Measurements from ENCODE around the gene HRNR. TPM values are rescaled to one million over a fixed set of nuclear protein-coding genes. Genes with fewer than 3 reads are reported as not detected.
A peak's percentile ranks its signal among the peaks of the same experiment; 100 is the strongest.
"Not testable (repeated sequence)": the region's sequence is repeated elsewhere in the genome, so short reads cannot be mapped to it uniquely, and the experiment has no call there.

Gene HRNR
- total RNA-seq, 3 donors from 2014 or later, result not detected

DNA sequence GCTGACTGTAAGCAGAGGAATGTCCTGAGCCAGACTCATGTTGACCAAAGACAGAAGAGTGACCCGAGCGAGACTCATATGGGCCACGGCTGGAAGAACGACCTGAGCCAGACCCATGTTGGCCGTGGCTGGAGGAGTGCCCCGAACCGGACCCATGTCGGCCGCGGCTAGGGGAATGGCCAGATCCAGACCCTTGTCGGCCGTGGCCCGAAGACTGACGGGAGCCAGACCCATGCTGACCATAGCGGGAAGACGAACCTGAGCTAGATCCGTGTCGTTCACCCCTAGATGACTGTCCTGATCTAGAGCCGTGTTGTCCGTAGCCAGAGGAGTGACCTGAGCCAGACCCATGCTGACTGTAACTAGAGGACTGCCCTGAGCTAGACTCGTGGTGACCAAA is 9.1 kb downstream of the HRNR start:
- not testable (repeated sequence) for H3K27me3 Mint-ChIP-seq (ENCODE audit: low read depth); DNase-seq; H3K9me3 Mint-ChIP-seq; ATAC-seq; H3K36me3 Mint-ChIP-seq (ENCODE audit: insufficient read depth); H3K4me3 Mint-ChIP-seq; H3K4me1 Mint-ChIP-seq (ENCODE audit: low read depth)

DNA sequence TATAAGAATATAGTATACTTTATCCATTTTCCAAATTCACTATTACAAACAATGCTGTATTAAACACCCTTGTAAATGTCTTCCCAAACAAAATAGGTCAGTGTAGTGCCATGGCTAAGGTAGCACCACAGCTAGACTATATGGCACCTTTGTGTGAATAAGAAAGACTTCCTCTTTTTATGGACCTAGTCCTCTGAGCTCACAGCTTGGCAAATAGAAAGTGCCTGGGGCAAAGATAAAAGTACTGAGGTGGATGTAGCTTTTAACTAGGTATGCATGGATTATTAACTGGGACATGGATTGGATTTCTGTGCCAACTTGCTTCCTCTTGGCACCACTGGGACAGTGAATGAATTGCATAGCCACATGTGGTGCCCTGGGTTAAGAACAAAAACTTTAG is 25.0 kb downstream of the HRNR start:
- no peaks in the 10 kb centered on the region for H3K36me3 Mint-ChIP-seq (ENCODE audit: insufficient read depth)
- H3K4me3 Mint-ChIP-seq, result no peak overlapping the region
- ATAC-seq (no peak), DNase-seq (no peak)
- peaks cover 11% of the 10 kb centered on the region for H3K27me3 Mint-ChIP-seq (ENCODE audit: low read depth)
- no peaks in the 10 kb centered on the region for H3K4me1 Mint-ChIP-seq (ENCODE audit: low read depth)
- H3K9me3 Mint-ChIP-seq, result no peaks in the 10 kb centered on the region

DNA sequence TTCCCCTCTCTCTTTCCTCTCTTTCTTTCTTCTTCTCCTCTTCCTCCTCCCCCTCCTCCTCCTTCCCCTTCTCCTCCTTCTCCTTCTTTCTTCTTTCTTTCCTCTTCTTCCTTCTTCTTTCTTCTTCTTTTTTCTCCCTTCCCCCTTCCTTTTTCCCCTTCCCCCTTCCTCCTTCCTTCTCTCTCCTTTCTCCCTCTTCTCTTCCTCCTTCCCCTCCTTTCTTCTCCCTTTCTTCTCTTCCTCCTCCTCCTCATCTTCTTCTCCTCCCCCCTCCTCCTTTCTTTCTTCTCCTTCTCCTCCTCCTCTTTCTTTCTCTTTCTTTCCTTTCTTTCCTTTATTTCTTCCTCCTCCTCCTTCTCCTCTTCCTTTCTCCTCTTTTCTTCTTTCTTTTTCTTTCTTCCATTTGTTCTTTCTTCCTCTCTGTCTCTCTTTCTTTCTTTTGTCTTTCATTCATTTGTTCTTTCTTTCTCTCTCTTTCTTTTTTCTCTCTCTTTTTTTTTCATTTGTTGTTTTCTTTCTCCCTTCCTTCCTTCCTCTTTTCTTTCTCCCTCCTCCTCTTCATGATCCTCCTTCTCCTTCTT is 26.5 kb downstream of the HRNR start:
- DNase-seq, result no peak
- Mint-ChIP-seq H3K9me3 (no peaks in the 10 kb centered on the region), H3K4me1 (ENCODE audit: low read depth) (no peaks in the 10 kb centered on the region), H3K36me3 (ENCODE audit: insufficient read depth) (no peaks in the 10 kb centered on the region), H3K27me3 (ENCODE audit: low read depth) (peaks cover 11% of the 10 kb centered on the region), H3K4me3 (no peak overlapping the region)
- no peak for ATAC-seq

DNA sequence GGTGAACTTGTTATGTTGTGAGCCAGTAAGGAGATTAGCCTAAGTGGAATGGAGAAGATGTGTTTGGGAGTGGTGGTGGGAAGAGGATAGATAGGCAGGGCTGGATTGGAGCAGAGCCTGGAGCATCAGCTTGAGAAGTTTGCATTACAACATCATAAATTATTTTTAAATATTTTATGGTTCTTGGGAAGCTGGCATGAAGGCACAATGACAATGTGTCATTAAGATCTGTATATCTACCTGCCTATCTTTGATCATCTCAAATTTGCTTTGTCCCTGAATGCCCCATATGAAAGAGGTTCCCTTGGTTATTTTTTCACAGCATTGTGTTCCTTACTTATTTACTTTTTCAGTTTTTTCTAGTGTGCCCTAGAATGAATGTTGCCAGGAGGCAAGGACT is 32.3 kb downstream of the HRNR start:
- Mint-ChIP-seq H3K4me3 (no peak overlapping the region), H3K36me3 (ENCODE audit: insufficient read depth) (no peaks in the 10 kb centered on the region)
- no peak for ATAC-seq

DNA sequence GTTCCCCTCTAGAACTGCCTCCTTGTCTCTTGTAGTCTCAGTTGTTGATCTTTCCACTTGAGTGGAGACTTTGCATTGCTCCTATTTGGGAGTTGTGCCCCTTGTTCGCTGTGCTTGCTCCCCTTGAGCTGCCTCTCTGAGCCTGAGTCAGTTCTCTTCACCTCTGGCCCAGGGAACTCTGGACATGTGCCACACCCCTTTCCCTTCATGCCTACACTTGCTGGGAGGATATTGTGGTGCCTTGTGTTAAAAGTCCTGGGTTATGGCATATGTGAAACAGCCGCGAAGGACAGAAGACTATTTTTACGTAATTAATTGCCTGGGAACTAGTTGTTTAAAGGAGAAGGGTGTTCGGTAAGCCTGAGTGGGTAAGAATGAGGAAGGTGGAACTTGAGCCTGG is 32.7 kb downstream of the HRNR start:
- peaks cover 5% of the 10 kb centered on the region for H3K27me3 Mint-ChIP-seq (ENCODE audit: low read depth)
- H3K9me3 Mint-ChIP-seq, result no peaks in the 10 kb centered on the region
- no peak for DNase-seq

More for the DNA sequence above, 32.3 kb downstream of the HRNR start:
- Mint-ChIP-seq H3K4me1 (ENCODE audit: low read depth) (peaks cover 9% of the 10 kb centered on the region), H3K27me3 (ENCODE audit: low read depth) (peaks cover 5% of the 10 kb centered on the region), H3K9me3 (no peaks in the 10 kb centered on the region)
- no peak for DNase-seq

DNA sequence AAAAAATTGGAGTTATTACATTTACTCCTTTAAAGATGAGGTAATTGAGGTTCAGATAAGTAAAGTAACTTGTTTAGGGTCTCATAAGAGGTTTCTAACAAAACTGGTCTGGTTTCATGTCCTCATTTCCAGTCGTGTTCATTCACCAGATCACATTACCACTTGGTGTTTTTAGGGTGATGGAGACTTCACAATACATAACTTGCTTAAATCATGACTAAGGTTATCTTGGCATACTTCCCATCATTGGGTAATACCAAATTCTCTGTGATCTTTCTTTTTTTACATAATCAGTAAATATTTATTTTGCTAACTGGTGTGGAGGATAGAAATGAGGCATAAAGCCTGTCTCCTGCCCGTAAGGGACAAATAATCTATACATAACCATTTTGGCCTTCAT is 33.4 kb downstream of the HRNR start:
- ATAC-seq (no peak), DNase-seq (no peak)
- H3K27me3 Mint-ChIP-seq (ENCODE audit: low read depth), result peaks cover 5% of the 10 kb centered on the region
- peaks cover 9% of the 10 kb centered on the region for H3K4me1 Mint-ChIP-seq (ENCODE audit: low read depth)
- no peaks in the 10 kb centered on the region for H3K9me3 Mint-ChIP-seq
- H3K36me3 Mint-ChIP-seq (ENCODE audit: insufficient read depth), result no peaks in the 10 kb centered on the region
- H3K4me3 Mint-ChIP-seq, result no peak overlapping the region

More for the DNA sequence above, 32.7 kb downstream of the HRNR start:
- Mint-ChIP-seq H3K36me3 (ENCODE audit: insufficient read depth) (no peaks in the 10 kb centered on the region), H3K4me1 (ENCODE audit: low read depth) (peaks cover 9% of the 10 kb centered on the region), H3K4me3 (no peak overlapping the region)
- no peak for ATAC-seq

DNA sequence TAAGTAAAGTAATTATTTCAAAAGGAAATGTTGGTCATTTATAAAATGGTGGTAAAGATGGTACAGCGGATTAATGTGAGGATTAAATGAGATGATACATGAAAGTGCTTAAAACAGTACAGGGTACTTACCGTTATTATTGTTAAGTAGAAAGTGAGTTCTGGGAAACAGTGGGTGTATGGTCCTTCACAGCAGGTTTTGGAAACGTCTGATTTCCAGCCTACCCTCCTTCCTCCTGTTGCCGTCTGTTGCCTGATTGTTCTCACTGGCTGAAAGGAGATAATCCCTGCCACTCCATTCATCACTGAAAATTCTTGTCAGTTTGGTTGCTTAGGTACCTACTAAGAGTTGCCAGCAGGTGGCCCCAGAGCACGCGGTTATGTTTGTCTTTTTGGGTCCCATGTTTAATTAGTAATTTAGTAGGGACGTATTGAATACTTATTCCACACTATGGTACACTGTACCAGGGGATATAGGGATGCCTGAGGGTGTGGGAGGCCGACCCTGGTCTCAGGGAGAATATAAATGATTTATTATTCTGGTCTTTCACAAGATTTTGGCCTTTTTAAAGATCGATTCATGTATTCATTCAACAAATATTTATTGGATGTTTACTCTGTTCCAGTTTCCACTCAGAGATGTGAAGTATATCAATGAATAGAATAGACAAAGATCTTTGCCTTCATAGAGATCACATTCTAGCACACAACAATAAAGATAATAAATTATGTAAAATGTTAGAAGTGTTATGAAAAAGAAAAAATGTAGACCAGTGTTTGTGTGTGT is 34.1 kb downstream of the HRNR start:
- Mint-ChIP-seq H3K27me3 (ENCODE audit: low read depth) (peaks cover 8% of the 10 kb centered on the region), H3K9me3 (no peaks in the 10 kb centered on the region), H3K36me3 (ENCODE audit: insufficient read depth) (no peaks in the 10 kb centered on the region), H3K4me1 (ENCODE audit: low read depth) (peaks cover 12% of the 10 kb centered on the region), H3K4me3 (peak overlapping the region; percentile 82)
- DNase-seq, result peak; percentile 64
- ATAC-seq, result peak; percentile 59 to 62

DNA sequence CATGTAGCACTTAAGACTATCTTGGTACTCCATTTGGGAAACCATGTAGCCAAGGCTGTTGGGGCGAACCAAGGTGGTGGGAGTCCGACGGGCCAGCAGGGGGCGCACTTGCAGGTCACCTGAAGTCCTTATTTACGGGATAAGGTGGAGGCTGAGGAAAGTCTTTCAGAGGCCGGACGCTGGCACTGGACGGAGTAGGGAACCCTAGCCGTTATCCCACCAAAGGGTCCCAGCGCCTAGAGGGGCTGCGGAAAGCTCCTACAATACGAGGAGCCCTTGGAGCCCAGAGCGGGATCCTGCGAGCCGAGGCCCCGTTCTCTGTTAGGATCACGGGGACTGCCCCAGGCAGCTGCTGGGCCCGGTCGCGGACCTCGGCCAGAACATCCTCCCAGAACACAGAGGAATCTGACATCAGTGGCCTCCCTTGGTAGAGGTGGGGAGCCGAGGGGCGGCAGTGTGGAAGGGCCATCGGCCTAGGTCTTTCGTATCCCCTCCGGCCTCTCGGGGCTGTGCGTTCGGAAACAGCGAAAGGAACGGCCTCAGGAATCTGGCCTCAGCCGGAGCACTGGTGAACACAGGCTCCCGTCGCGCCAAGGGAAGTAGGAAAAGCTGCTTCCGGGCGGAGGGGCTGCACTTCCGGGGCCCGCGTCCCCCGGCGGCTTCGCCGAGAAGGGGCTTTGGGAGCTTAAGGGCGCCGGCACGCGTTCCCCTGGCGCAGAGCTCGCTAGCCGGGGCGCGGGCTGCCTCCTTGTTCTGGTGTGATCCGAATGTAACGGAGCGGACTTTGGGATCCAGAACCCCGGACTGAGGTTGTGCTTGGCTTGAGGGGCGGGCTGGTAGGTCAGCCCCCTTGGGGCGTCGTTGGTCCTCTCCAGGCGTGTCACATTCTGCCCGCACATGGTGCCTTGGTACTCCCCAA is 35.1 kb downstream of the HRNR start:
- H3K4me1 Mint-ChIP-seq (ENCODE audit: low read depth), result peaks cover 12% of the 10 kb centered on the region
- H3K36me3 Mint-ChIP-seq (ENCODE audit: insufficient read depth), result no peaks in the 10 kb centered on the region
- DNase-seq (peak; percentile 80), ATAC-seq (peak; percentile 67 to 70)
- H3K27me3 Mint-ChIP-seq (ENCODE audit: low read depth), result peaks cover 12% of the 10 kb centered on the region
- no peaks in the 10 kb centered on the region for H3K9me3 Mint-ChIP-seq
- H3K4me3 Mint-ChIP-seq, result peak overlapping the region; percentile 82

DNA sequence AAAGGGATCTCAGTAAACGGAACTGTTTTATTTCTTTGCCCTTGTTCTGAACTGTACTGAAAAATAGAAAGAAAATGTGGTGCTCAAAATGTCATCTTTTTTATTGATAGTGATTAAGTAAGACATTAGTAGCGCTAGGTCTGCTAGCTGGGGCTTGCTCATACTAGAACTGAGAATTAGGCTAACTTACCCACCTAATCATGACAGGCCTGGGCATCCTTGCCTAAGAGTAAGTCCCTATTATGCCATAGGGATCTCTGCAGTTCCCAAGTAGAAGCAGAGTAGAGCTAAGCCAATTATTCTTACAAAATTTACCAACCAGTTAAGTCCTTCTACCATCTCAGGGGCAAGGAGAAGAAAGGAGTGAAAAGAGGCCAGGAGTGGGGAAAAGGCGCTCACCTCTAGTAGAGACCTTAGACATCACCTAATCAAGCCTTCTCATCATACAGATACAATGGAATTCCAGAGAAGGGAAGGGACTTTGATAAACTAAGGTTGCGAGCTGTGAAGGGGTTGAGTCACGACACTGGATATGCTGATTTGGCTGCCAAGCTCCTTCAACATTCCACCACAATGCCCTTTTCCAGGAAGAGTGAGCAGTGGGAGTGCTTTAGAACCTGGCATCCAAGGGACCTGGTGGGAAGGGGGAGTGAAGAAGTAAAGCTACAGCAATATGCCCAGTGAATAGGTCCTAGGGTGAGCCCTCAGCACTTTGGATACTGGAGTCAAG is 37.3 kb downstream of the HRNR start:
- Mint-ChIP-seq H3K27me3 (ENCODE audit: low read depth) (peaks cover 12% of the 10 kb centered on the region), H3K4me3 (no peak overlapping the region)

DNA sequence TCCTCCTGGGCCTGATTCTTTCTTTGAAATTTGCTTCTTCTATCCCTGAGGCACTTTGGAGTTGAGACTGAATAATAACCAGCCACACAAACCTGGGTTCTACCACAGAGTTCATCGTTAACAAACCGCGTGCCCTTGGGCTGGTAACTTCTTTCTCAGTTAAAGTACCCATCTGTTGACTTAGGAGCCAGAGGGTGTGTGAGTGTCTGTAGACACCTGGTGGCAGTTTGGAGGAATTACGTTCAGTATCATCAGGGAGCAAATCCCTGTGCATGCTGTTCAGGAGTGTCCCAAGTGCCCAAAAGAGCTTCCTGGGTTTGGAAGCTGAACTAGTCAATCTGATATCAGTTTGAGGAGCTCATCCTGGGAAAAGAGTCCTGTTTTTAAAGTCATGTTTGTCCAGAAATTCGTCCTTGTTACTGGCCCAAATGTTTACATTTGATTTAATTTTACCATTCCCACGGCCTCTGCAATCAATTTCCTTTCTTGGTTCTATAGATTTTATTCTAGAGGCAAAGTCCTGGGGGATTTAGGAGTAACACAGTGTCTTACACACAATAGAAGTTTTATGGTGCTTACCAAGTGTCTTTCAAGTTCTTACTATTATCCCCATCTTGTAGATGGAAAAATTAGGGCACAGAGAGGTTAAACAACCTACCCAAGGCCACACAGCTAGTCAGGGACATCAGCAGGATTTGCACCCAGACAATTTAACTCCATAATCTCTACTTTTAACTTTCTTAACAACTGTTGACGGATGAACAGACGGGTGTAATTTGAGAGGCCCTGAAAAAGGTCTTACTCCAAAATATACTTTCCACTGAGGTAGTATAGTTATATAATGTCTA is 38.2 kb downstream of the HRNR start:
- no peaks in the 10 kb centered on the region for H3K9me3 Mint-ChIP-seq
- peaks cover 12% of the 10 kb centered on the region for H3K27me3 Mint-ChIP-seq (ENCODE audit: low read depth)
- peak; percentile 60 to 64 for ATAC-seq
- no peak for DNase-seq
- peaks cover 12% of the 10 kb centered on the region for H3K4me1 Mint-ChIP-seq (ENCODE audit: low read depth)
- H3K36me3 Mint-ChIP-seq (ENCODE audit: insufficient read depth), result no peaks in the 10 kb centered on the region
- H3K4me3 Mint-ChIP-seq, result no peak overlapping the region

More for the DNA sequence above, 37.3 kb downstream of the HRNR start:
- DNase-seq (no peak), ATAC-seq (no peak)
- Mint-ChIP-seq H3K36me3 (ENCODE audit: insufficient read depth) (no peaks in the 10 kb centered on the region), H3K9me3 (no peaks in the 10 kb centered on the region), H3K4me1 (ENCODE audit: low read depth) (peaks cover 12% of the 10 kb centered on the region)

DNA sequence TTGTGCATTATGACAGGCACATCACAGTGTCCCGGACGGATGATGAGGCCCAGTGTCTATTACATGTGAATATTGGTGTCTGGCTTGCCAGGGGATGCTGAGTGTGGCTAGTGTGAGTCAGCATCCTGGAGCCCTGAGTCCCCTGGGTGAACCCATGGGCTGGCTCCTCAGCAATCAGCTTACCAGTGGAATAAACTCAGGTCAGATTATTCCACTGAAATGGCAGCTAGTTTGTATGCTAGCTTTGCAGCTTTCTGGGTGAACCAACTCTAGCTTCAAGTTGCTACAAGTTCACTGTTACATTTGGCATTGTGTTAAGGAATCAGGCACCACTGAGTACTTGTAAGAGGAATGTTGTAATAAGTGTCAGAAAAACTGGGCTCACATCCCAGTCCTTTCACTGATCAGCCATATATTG is 41.0 kb downstream of the HRNR start:
- DNase-seq (no peak), ATAC-seq (no peak)
- H3K9me3 Mint-ChIP-seq, result no peaks in the 10 kb centered on the region
- no peak overlapping the region for H3K4me3 Mint-ChIP-seq
- H3K27me3 Mint-ChIP-seq (ENCODE audit: low read depth), result peaks cover 8% of the 10 kb centered on the region
- H3K36me3 Mint-ChIP-seq (ENCODE audit: insufficient read depth), result no peaks in the 10 kb centered on the region
- peaks cover 3% of the 10 kb centered on the region for H3K4me1 Mint-ChIP-seq (ENCODE audit: low read depth)

DNA sequence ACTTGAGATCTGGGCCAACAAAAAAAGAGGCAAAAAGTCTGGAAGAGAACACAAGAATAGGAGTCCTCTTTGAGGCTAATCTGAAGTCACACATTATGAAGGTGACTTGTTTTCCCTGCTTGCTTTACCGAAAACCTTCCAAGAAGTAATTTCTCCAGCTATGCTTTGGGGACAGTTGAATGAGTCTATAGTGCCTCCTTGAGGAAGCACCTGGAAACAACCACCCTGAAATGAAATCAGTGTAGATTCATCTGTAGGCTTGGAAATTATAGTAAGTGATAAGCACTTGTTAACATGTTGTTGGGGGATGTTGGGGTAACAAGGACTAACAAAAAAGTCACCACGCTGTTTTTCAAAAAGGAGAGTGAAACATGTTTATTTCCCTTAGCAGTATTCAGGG is 41.6 kb downstream of the HRNR start:
- DNase-seq (no peak), ATAC-seq (no peak)
- Mint-ChIP-seq H3K27me3 (ENCODE audit: low read depth) (peaks cover 8% of the 10 kb centered on the region), H3K4me1 (ENCODE audit: low read depth) (peaks cover 3% of the 10 kb centered on the region), H3K9me3 (no peaks in the 10 kb centered on the region), H3K36me3 (ENCODE audit: insufficient read depth) (no peaks in the 10 kb centered on the region), H3K4me3 (no peak overlapping the region)

DNA sequence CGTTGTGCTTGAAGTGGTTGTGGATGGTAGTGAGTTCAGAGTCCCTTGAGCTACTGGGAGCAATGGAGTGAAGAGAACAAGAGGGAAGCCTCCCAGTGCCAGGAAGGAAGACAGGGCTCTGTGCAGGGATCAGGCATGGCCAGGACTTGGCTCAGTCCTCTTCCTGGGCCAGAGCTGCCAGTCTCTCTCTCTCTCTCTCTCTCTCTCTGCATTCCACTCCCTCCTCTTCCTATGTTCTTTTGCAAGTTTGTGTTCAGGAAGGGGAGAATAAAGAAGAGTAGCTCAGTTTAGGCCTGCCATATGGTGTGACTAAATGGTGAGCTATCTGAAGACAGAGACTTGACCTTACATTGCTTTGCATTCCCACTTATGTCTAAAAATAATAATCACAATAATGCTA is 44.4 kb downstream of the HRNR start:
- Mint-ChIP-seq H3K36me3 (ENCODE audit: insufficient read depth) (no peaks in the 10 kb centered on the region), H3K4me3 (no peak overlapping the region), H3K9me3 (no peaks in the 10 kb centered on the region), H3K4me1 (ENCODE audit: low read depth) (no peaks in the 10 kb centered on the region), H3K27me3 (ENCODE audit: low read depth) (peaks cover 7% of the 10 kb centered on the region)
- DNase-seq, result no peak
- no peak for ATAC-seq

Data from activated T-cell treated with anti-CD3 and anti-CD28 coated beads, Interleukin-2, amount 50 U/mL, for 4 hours (primary cell).